ENCODE results near the gene VASH1. TPM values are rescaled to one million over a fixed set of nuclear protein-coding genes. Genes with fewer than 3 reads are reported as not detected.

The VASH1 gene
- total RNA-seq, 1 donor from 2014 or later, result 12.9 TPM

- DNase-seq (ENCODE audit: low spot score), result peak; percentile 60
These were observed 9.5 kb downstream of the VASH1 start for GRCh38 chr14:76770521-76771436.

- DNase-seq (ENCODE audit: low spot score), result no peak
These were observed 10.2 kb downstream of the VASH1 start for GRCh38 chr14:76771437-76771980.

GRCh38 chr14:76772300-76773187 lies 11.3 kb downstream of the VASH1 start:
- DNase-seq (ENCODE audit: low spot score), result peak; percentile 90

GRCh38 chr14:76773188-76773885 lies 12.1 kb downstream of the VASH1 start:
- DNase-seq (ENCODE audit: low spot score), result no peak

GRCh38 chr14:76773956-76774820 lies 12.9 kb downstream of the VASH1 start:
- no peak for DNase-seq (ENCODE audit: low spot score)

GRCh38 chr14:76774821-76775694 lies 13.8 kb downstream of the VASH1 start:
- peak; percentile 81 for DNase-seq (ENCODE audit: low spot score)

GRCh38 chr14:76775695-76776427 lies 14.6 kb downstream of the VASH1 start:
- peak; percentile 86 for DNase-seq (ENCODE audit: low spot score)

- peak; percentile 87 for DNase-seq (ENCODE audit: low spot score)
These were observed 15.4 kb downstream of the VASH1 start for GRCh38 chr14:76776428-76777251.

- DNase-seq (ENCODE audit: low spot score), result peak; percentile 64
These were observed 16.5 kb downstream of the VASH1 start for GRCh38 chr14:76777721-76778120.

- no peak for DNase-seq (ENCODE audit: low spot score)
These were observed 17.4 kb downstream of the VASH1 start for GRCh38 chr14:76778546-76779215.

- no peak for DNase-seq (ENCODE audit: low spot score)
These were observed 18.2 kb downstream of the VASH1 start for GRCh38 chr14:76779221-76780057.

GRCh38 chr14:76780058-76780345 lies 18.7 kb downstream of the VASH1 start:
- no peak for DNase-seq (ENCODE audit: low spot score)

- DNase-seq (ENCODE audit: low spot score), result no peak
These were observed 19.1 kb downstream of the VASH1 start for GRCh38 chr14:76780360-76780759.

GRCh38 chr14:76780875-76781647 lies 19.8 kb downstream of the VASH1 start:
- DNase-seq (ENCODE audit: low spot score), result no peak

GRCh38 chr14:76781648-76782051 lies 20.4 kb downstream of the VASH1 start:
- no peak for DNase-seq (ENCODE audit: low spot score)

Data from mesenteric fat pad (tissue), 1 donor.